ENCODE results near the gene F13B.

DNA sequence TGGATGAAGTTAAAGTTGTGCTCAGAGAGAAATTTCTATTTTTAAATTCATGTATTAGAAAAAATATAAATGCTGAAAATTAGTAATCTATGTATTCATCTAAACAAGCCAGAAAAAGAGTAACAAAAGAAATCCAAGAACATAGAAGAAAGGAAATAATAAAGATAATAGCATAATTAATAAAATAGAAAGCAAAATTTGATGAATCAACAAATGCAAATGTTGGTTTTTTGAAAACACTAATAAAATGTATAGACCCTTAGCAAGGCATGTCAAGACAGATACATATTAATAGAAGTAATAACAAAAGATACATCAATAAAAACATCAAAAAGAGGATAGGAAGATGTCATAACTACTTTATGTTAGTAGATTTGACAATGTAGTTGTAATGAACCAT, 18.0 kb downstream of the F13B start:
- no peak for TF ChIP-seq POLR2AphosphoS5 (IDR thresholded peaks at IDR 0.05; ENCODE audit: insufficient read depth in 1 of 2, low read depth in 1 of 2)
- TF ChIP-seq, protein P1, sequence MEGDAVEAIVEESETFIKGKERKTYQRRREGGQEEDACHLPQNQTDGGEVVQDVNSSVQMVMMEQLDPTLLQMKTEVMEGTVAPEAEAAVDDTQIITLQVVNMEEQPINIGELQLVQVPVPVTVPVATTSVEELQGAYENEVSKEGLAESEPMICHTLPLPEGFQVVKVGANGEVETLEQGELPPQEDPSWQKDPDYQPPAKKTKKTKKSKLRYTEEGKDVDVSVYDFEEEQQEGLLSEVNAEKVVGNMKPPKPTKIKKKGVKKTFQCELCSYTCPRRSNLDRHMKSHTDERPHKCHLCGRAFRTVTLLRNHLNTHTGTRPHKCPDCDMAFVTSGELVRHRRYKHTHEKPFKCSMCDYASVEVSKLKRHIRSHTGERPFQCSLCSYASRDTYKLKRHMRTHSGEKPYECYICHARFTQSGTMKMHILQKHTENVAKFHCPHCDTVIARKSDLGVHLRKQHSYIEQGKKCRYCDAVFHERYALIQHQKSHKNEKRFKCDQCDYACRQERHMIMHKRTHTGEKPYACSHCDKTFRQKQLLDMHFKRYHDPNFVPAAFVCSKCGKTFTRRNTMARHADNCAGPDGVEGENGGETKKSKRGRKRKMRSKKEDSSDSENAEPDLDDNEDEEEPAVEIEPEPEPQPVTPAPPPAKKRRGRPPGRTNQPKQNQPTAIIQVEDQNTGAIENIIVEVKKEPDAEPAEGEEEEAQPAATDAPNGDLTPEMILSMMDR (IDR thresholded peaks at IDR 0.05) = no peak

All from vagina (tissue), 2 donors.